Measurements from ENCODE around the gene TBPL2.

The TBPL2 gene

DNA sequence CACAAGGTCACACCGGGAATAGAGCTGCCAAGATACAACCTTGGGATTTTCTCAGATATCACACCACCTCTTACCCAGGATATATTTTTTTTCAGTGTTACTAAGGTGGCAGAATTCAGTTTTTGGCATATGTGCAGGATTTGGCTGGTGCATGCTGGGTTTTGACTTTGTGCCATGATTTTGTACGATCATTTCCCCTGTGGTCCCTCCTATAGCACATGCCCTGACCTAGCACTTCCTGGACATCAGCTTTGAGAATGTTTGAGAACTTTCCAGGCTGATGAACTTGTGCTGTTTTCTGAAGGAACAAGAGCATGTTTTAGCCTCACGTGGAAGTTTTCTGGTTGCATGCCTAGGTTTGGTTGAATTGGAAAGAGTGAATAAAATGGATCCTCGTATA is 11.0 kb upstream of the TBPL2 start:
- peaks cover 74% of the 10 kb centered on the region for H3K4me1 Mint-ChIP-seq (ENCODE audit: low read depth)
- no peaks in the 10 kb centered on the region for H3K27me3 Mint-ChIP-seq
- no peak overlapping the region for H3K4me3 Mint-ChIP-seq
- H3K27ac Mint-ChIP-seq, result no peak overlapping the region
- H3K36me3 Mint-ChIP-seq (ENCODE audit: low read depth), result no peaks in the 10 kb centered on the region
- intact Hi-C loops (cut with micrococcal nuclease), result no loop called here
- H3K9me3 Mint-ChIP-seq, result no peaks in the 10 kb centered on the region

DNA sequence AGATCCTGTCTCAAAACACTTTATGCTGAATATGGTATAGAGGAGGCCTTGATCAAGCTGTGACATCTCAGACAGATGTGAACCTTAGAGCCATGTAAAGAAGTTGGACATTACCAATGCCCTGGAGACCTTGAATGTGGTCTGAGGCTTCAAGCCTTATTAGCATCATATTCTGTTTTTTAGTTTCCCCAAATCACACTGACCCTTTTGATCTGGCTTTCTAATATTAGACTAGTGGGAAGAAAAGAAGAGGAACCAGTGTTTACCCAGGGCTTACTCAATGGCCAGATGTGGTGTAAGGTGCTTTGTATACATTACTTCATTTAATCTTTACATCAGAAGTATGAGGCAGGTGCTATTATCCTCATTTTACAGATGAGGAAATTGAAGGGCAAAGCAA is 10.6 kb upstream of the TBPL2 start:
- intact Hi-C loops (cut with micrococcal nuclease), result no loop called here
- Mint-ChIP-seq H3K4me1 (ENCODE audit: low read depth) (peaks cover 78% of the 10 kb centered on the region), H3K36me3 (ENCODE audit: low read depth) (no peaks in the 10 kb centered on the region), H3K4me3 (no peak overlapping the region), H3K27ac (peak overlapping the region; percentile 34), H3K9me3 (no peaks in the 10 kb centered on the region), H3K27me3 (no peaks in the 10 kb centered on the region)

DNA sequence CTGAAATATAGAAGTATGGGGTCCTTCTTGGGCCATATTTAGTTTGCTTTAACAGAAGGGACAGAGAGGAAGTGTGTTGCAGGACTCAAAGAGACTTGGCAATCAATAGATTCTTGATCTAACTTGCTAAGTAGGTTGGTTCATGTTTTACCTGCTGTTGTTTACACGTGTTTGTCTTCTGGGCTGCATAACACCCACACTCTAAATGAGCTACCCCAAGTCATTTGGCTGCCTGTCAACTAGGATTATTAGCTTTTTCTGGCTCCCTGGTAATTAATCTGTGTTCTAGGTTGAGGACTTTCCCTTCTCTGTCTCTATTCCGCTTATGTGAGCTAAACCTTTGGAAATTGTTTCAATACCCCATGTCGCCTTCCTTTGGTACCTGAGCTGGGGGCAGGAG is 10.1 kb upstream of the TBPL2 start:
- intact Hi-C loops (cut with micrococcal nuclease), result no loop called here
- Mint-ChIP-seq H3K4me1 (ENCODE audit: low read depth) (peaks cover 78% of the 10 kb centered on the region), H3K36me3 (ENCODE audit: low read depth) (no peaks in the 10 kb centered on the region), H3K9me3 (no peaks in the 10 kb centered on the region), H3K4me3 (no peak overlapping the region), H3K27me3 (no peaks in the 10 kb centered on the region), H3K27ac (peak overlapping the region; percentile 34)

DNA sequence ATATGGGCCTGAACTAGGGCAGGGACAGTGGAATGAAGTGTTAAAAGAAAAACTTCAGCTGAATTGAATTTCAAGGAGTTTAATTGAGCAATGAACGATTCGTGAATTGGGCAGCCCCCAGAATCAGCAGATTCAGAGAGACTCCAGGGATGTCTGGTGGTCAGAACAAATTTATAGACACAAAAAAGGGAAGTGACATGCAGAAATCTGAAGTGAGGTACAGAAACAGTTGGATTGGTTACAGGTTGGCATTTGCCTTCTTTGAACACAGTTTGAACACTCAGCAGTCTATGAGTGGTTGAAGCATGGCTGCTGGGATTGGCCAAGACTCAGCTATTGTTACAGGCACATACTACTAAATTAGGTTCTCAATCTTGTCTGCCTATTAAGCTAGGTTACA is 9.7 kb upstream of the TBPL2 start:
- H3K4me1 Mint-ChIP-seq (ENCODE audit: low read depth), result peaks cover 75% of the 10 kb centered on the region
- H3K27ac Mint-ChIP-seq, result peak overlapping the region; percentile 20
- no peaks in the 10 kb centered on the region for H3K27me3 Mint-ChIP-seq
- intact Hi-C loops (cut with micrococcal nuclease), result no loop called here
- H3K36me3 Mint-ChIP-seq (ENCODE audit: low read depth), result no peaks in the 10 kb centered on the region
- no peak overlapping the region for H3K4me3 Mint-ChIP-seq
- no peaks in the 10 kb centered on the region for H3K9me3 Mint-ChIP-seq

DNA sequence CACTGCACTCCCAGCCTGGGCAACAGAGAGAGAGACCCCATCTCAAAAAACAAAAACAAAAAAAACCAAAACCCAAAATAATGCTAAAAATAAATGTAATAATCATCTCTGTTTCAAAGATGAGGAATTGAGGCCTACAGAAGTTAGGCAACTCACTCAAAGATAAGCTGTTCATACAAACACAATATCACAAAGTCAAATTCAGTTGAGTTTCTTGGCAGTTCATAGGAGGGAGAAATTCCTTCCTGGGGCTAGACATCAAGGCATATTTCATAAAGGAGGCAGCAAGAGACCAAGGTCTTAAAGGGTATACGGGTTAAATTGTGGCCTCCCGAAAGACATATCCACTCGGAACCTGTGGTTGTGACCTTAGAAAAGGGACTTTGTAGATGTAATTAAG is 8.7 kb upstream of the TBPL2 start:
- H3K27me3 Mint-ChIP-seq, result no peaks in the 10 kb centered on the region
- H3K4me1 Mint-ChIP-seq (ENCODE audit: low read depth), result peaks cover 65% of the 10 kb centered on the region
- H3K4me3 Mint-ChIP-seq, result no peak overlapping the region
- H3K36me3 Mint-ChIP-seq (ENCODE audit: low read depth), result no peaks in the 10 kb centered on the region
- no peak overlapping the region for H3K27ac Mint-ChIP-seq
- H3K9me3 Mint-ChIP-seq, result no peaks in the 10 kb centered on the region
- intact Hi-C loops (cut with micrococcal nuclease), result no loop called here

DNA sequence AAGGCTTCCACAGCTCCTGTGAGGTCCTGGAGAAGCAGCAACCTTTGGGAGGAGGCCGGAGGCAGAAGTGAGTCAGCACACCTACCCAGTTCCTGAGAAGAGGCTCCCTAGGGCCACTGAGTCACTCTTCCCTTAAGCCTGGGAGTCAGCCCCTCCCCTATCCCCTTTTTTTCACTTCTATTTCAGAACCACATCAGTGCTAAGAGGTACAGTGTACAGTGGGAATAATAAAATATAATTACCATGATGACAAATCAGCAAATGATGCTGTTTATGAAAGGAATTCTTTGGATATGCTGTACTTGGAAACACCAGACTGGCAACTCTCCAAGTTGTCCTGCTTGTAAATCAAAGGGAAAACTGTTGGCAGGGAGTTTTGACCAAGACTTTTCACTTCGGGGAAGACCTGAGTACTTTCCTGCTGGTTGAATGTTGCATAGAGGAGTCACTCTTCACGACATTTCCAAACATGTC is 7.8 kb upstream of the TBPL2 start:
- Mint-ChIP-seq H3K4me1 (ENCODE audit: low read depth) (peaks cover 55% of the 10 kb centered on the region), H3K36me3 (ENCODE audit: low read depth) (no peaks in the 10 kb centered on the region), H3K27me3 (no peaks in the 10 kb centered on the region), H3K27ac (peak overlapping the region; percentile 22), H3K4me3 (no peak overlapping the region), H3K9me3 (no peaks in the 10 kb centered on the region)
- intact Hi-C loops (cut with micrococcal nuclease), result no loop called here

DNA sequence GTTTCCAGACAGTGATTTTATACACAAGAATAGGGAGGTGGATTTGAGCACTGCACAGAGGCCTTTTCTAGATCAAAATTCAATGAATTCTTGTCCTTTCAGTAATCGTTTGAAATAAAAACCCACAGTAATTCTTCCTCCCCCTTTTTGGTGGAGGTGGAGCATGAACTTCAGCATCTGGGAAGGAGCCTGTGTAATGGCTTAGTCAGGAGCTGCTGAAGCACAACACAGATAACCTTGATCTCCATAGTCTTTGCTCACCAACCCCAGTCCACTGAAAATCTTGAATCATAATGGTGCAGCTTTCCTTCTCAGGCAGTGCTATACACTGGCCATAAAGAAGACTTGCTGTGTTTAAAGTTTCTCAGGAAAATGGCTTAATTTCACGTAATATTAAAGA is 6.4 kb upstream of the TBPL2 start:
- no peak overlapping the region for H3K27ac Mint-ChIP-seq
- H3K4me1 Mint-ChIP-seq (ENCODE audit: low read depth), result peaks cover 49% of the 10 kb centered on the region
- no peaks in the 10 kb centered on the region for H3K9me3 Mint-ChIP-seq
- no peaks in the 10 kb centered on the region for H3K36me3 Mint-ChIP-seq (ENCODE audit: low read depth)
- intact Hi-C loops (cut with micrococcal nuclease), result loop anchor here (1.0 kb wide), 1 partner anchor 132 kb away; no protein-coding TSS in a partner anchor
- peaks cover 1% of the 10 kb centered on the region for H3K27me3 Mint-ChIP-seq
- no peak overlapping the region for H3K4me3 Mint-ChIP-seq

DNA sequence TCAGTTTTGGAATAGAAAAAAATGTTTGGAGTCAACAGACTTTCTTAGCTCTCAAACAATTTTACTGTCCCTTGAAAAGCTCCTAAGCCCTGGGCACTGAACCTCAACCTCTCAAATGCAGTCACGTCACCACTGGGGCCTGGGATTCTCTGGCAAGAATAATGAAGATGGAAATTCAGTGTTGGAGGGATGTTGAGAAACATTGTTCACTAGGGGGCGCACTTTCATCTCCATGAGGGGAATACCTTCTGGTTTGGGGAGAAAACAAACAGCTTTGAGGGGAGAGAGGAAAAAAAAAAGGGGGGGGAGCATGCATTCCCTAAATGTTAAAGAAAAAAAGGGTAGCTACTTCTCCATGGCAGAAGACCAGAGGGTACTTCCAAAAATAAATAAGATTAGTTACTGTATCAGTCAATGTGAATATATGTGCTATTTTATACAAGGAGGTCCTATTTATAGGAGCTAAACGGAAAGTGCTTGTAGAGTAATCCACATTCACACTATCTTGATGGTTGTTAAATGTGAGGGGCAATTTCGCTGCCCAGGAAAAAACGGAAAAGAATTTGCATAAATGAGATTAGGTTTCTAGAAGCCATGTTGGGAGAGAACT is 5.8 kb upstream of the TBPL2 start:
- Mint-ChIP-seq H3K27ac (no peak overlapping the region), H3K36me3 (ENCODE audit: low read depth) (no peaks in the 10 kb centered on the region), H3K4me1 (ENCODE audit: low read depth) (peaks cover 43% of the 10 kb centered on the region), H3K27me3 (peaks cover 1% of the 10 kb centered on the region), H3K4me3 (no peak overlapping the region), H3K9me3 (no peaks in the 10 kb centered on the region)
- intact Hi-C loops (cut with micrococcal nuclease), result loop anchor here (1.0 kb wide), 1 partner anchor 133 kb away; no protein-coding TSS in a partner anchor

DNA sequence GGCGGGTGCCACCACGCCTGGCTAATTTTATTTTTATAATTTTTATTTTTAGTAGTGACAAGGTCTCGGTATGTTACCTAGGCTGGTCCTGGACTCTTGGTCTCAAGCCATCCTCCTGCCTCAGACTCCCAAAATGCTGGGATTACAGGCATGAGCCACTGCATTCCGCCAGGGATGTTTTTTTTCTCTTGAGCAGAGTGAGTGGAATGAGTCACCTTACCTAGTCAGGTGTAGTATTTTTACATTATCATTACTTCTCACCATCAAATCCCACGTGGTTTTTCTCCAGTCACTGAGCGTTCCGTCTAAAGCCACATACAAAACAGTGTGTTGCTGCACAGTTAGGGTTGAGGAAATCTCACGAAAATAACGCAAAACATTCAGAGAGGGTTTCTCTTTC is 870 bp upstream of the TBPL2 start:
- intact Hi-C loops (cut with micrococcal nuclease), result no loop called here
- Mint-ChIP-seq H3K4me1 (ENCODE audit: low read depth) (peaks cover 4% of the 10 kb centered on the region), H3K27ac (no peak overlapping the region), H3K36me3 (ENCODE audit: low read depth) (no peaks in the 10 kb centered on the region), H3K27me3 (peaks cover 37% of the 10 kb centered on the region), H3K4me3 (no peak overlapping the region), H3K9me3 (no peaks in the 10 kb centered on the region)

DNA sequence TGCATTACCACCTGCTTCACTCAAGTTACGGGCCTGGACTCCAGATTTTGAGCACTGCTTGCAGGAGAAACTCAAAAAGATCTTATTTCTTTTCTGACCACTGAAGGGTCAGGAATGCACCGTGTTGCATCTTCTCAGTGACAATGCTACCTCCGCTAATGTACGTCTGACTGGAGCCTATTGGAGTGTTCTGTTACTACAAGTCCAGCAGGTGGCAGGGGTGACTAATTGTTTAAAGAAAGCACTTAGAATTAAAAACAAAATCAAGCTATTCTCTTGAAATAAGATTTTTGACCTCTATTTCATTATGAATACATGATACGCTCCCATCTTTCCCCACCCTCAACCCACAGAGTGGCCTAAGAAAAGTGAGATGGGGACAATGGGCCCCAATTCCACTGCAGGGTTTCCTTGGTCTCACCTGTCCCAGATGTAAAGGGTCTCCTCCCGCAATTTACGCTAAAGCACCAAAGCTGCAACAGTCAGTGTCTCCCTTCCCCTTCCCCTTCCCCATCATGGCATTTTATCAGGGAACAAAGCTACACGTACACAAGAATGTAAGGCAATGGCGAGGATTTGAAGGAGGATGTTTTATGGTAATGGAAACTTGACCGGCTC is 2.2 kb downstream of the TBPL2 start:
- intact Hi-C loops (cut with micrococcal nuclease), result no loop called here
- Mint-ChIP-seq H3K9me3 (no peaks in the 10 kb centered on the region), H3K36me3 (ENCODE audit: low read depth) (no peaks in the 10 kb centered on the region), H3K4me1 (ENCODE audit: low read depth) (peaks cover 10% of the 10 kb centered on the region), H3K27ac (no peak overlapping the region), H3K4me3 (no peak overlapping the region), H3K27me3 (peaks cover 43% of the 10 kb centered on the region)

DNA sequence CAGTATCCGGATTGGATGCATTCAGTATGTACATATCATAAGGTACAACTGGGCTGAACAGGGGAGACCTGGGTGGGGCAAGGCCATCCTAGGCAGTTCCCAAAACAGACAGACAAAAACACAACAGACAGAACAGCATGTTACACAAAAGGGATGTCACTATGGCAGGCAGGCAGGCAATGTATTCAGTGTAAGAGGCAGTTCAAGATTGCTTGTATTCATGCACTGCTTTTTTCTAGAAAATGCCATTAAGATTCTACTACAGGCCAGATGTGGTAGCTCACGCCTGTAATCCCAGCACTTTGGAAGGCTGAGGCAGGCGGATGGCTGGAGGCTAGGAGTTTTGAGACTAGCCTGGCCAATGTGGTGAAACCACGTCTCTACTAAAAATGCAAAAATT is 3.5 kb downstream of the TBPL2 start:
- intact Hi-C loops (cut with micrococcal nuclease), result no loop called here

DNA sequence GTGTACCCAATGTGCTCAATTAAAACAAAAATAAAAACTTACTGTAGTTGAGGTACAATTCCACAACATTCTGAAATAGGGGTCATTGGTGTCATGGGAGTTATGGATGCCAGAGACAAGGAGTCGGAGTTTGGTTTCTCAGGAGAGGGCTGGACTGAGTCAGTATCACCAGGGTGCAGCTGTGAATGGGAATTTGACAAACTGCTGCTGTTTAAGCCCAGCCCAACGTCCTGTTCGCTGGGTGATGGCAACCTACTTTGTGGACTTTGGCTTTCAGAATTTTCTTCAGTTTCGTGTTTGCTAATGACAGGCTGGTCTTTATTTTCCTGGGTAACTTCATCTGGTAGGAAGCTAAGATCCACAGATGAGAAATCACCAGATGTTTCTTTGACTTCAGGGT is 3.9 kb downstream of the TBPL2 start:
- Mint-ChIP-seq H3K36me3 (ENCODE audit: low read depth) (no peaks in the 10 kb centered on the region), H3K4me1 (ENCODE audit: low read depth) (peaks cover 10% of the 10 kb centered on the region), H3K27me3 (peaks cover 44% of the 10 kb centered on the region), H3K27ac (no peak overlapping the region), H3K4me3 (no peak overlapping the region), H3K9me3 (no peaks in the 10 kb centered on the region)
- intact Hi-C loops (cut with micrococcal nuclease), result no loop called here

More for the DNA sequence above, 3.5 kb downstream of the TBPL2 start:
- Mint-ChIP-seq H3K27ac (no peak overlapping the region), H3K9me3 (no peaks in the 10 kb centered on the region), H3K4me1 (ENCODE audit: low read depth) (peaks cover 10% of the 10 kb centered on the region), H3K36me3 (ENCODE audit: low read depth) (no peaks in the 10 kb centered on the region), H3K4me3 (no peak overlapping the region), H3K27me3 (peaks cover 44% of the 10 kb centered on the region)

DNA sequence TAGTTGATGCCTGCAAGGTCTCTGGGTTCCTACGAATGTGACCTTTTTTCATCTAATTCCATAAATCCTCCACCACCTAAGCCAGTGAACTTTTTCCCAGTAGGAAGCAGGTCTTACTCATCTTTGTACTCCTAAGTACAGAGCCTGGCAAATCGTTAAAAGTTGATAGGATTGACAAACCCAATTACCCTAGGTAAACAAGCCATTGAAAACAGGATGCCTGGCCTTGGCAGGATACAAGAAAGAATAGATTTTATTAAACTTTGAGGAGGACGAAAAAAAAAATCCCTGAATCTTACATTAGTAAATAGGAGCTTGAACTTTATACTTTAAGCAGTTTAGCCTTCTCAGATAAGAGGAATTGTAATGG is 5.6 kb downstream of the TBPL2 start:
- H3K9me3 Mint-ChIP-seq, result no peaks in the 10 kb centered on the region
- peaks cover 10% of the 10 kb centered on the region for H3K4me1 Mint-ChIP-seq (ENCODE audit: low read depth)
- H3K4me3 Mint-ChIP-seq, result no peak overlapping the region
- H3K36me3 Mint-ChIP-seq (ENCODE audit: low read depth), result no peaks in the 10 kb centered on the region
- peaks cover 32% of the 10 kb centered on the region for H3K27me3 Mint-ChIP-seq
- no peak overlapping the region for H3K27ac Mint-ChIP-seq
- intact Hi-C loops (cut with micrococcal nuclease), result no loop called here

DNA sequence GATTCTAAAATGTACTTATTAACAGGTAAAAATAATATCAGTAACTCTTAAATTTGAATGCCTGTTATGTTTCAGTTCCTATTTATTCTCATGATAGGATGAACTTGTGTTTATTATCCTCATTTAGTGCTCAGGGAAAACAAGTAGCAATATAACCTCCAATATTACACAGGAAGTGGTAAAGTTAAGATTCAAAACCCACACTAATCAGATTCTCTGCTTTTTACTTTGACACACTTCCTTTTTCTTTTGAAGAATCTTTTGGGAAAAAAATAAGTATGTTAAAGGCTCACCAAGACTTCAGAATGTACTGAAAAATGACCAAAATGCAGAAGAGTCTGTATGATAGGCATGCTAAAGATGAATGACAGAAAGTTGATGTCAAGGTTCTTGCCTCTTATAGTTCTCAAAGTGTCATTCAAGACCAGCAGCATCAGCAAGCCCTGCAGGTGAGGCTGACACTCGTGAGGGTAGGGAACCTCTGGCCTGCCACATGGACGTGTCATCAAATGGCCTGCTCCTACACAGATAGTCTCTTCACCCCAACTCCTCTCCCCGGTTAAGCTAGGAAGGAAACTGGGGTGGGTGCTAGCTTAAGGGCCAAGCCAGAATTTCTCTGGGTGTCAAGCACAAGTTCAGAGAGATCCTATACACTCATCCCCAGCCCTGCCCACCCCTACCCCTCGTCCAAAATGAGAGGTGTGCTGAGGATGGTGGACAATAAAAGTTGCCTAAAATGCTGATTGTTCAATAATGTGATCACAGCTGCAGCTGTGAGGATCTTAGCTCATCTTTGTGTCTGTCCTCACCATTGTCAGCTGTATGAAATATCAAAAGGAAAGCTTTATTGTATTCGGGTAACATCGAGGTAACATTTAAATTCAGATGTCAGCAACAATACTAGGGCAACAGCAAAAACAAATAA is 6.3 kb downstream of the TBPL2 start:
- Mint-ChIP-seq H3K36me3 (ENCODE audit: low read depth) (no peaks in the 10 kb centered on the region), H3K27ac (no peak overlapping the region), H3K9me3 (no peaks in the 10 kb centered on the region), H3K27me3 (peaks cover 26% of the 10 kb centered on the region), H3K4me1 (ENCODE audit: low read depth) (peaks cover 10% of the 10 kb centered on the region), H3K4me3 (no peak overlapping the region)
- intact Hi-C loops (cut with micrococcal nuclease), result no loop called here

All from dendritic cell treated with granulocyte-macrophage colony-stimulating factor and Interleukin-4, amounts not matched to agents 40 ng/mL and 50 ng/mL, for 4 days (primary cell).